Measurements from ENCODE around the gene KCNK3. TPM values are rescaled to one million over a fixed set of nuclear protein-coding genes. Genes with fewer than 3 reads are reported as not detected.
A peak's percentile ranks its signal among the peaks of the same experiment; 100 is the strongest.

KCNK3 gene
- total and polyA plus RNA-seq, 4 donors = 6.7 to 29.9 (median 20.0) TPM

- ATAC-seq (ENCODE audit: insufficient read depth, low FRiP score) = no peak
- Histone ChIP-seq H3K27me3 (ENCODE audit: control insufficient read depth in 3 of 3, insufficient read depth in 3 of 3, low read length in 2 of 3) (no peaks in the 10 kb centered on the region), H3K9me3 (ENCODE audit: control insufficient read depth in 4 of 4, insufficient read depth in 3 of 4, low read length in 3 of 4) (peaks cover 0 to 4% (median 0%) of the 10 kb centered on the region in 4 donors), H3K27ac (ENCODE audit: low read depth in 1 of 2, low read length in 1 of 2) (no peak overlapping the region), H3K9ac (ENCODE audit: insufficient read depth in 1 of 2, low read length in 2 of 2) (no peak overlapping the region), H3K4me1 (ENCODE audit: control insufficient read depth in 5 of 5, insufficient read depth in 5 of 5, low read length in 5 of 5) (no peaks in the 10 kb centered on the region), H3K36me3 (ENCODE audit: control insufficient read depth in 4 of 4, insufficient read depth in 4 of 4, low read length in 4 of 4) (no peaks in the 10 kb centered on the region), H3K4me3 (no peak overlapping the region)
- TF ChIP-seq, protein P1, sequence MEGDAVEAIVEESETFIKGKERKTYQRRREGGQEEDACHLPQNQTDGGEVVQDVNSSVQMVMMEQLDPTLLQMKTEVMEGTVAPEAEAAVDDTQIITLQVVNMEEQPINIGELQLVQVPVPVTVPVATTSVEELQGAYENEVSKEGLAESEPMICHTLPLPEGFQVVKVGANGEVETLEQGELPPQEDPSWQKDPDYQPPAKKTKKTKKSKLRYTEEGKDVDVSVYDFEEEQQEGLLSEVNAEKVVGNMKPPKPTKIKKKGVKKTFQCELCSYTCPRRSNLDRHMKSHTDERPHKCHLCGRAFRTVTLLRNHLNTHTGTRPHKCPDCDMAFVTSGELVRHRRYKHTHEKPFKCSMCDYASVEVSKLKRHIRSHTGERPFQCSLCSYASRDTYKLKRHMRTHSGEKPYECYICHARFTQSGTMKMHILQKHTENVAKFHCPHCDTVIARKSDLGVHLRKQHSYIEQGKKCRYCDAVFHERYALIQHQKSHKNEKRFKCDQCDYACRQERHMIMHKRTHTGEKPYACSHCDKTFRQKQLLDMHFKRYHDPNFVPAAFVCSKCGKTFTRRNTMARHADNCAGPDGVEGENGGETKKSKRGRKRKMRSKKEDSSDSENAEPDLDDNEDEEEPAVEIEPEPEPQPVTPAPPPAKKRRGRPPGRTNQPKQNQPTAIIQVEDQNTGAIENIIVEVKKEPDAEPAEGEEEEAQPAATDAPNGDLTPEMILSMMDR (IDR thresholded peaks at IDR 0.05; ENCODE audit: control extremely low read depth, extremely low read depth) = no peak
- no peak for DNase-seq
- WGBS, 2 donors = 87 to 90% methylated on average over 6 of the region's 6 CpGs
These were observed 16.8 kb upstream of the KCNK3 start for GRCh38 chr2:26675651-26676255.

DNA sequence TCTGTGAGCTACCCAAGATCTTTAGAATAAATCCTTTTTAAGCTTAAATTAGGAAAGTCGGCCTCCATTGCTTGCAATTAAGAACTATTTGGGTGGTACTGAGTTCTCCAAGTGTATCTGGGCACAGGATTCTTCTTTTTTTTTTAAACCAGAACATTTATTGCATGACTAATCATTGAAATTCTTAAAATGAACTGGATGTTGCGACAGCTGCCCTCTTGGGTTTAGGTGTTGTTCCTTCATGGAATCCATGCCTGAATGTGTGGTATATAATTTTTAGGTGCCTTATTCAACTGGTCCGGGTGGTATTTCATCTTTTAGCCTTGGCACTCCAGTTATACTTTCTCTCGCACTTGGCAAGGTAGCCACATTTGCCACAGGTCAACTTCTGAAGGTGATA is 14.5 kb upstream of the KCNK3 start:
- Histone ChIP-seq H3K4me1 (ENCODE audit: control insufficient read depth in 5 of 5, insufficient read depth in 5 of 5, low read length in 5 of 5) (peaks cover 0 to 9% (median 0%) of the 10 kb centered on the region in 5 donors), H3K36me3 (ENCODE audit: control insufficient read depth in 4 of 4, insufficient read depth in 4 of 4, low read length in 4 of 4) (no peaks in the 10 kb centered on the region), H3K4me3 (no peak overlapping the region), H3K27me3 (ENCODE audit: control insufficient read depth in 3 of 3, insufficient read depth in 3 of 3, low read length in 2 of 3) (no peaks in the 10 kb centered on the region), H3K9me3 (ENCODE audit: control insufficient read depth in 4 of 4, insufficient read depth in 3 of 4, low read length in 3 of 4) (peaks cover 0 to 4% (median 0%) of the 10 kb centered on the region in 4 donors), H3K27ac (ENCODE audit: low read depth in 1 of 2, low read length in 1 of 2) (no peak overlapping the region), H3K9ac (ENCODE audit: insufficient read depth in 1 of 2, low read length in 2 of 2) (no peak overlapping the region)
- ATAC-seq (ENCODE audit: insufficient read depth, low FRiP score) (no peak), DNase-seq (no peak)
- WGBS, 2 donors = 94% methylated on average over 4 of the region's 4 CpGs
- TF ChIP-seq, protein P1 (IDR thresholded peaks at IDR 0.05; ENCODE audit: control extremely low read depth, extremely low read depth) = no peak

DNA sequence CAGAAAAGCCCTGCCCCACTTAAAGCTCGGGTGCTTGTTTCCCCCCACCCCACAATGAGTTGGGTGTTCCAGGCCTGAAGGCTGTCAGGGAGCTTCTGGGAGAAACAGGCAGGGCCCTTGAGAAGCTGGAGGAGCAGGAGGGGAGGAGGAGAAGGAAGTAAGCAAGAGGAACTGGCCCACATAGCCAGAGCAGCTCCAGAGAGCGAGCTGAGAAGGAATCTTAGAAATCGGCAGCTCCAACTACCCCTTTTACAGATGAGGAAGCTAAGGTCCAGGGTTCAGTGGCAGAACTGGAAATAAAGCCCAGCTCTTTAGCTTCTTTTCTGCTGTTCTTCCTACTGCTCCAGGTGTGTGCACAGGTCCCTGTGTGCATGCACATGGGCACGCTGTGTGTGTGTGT is 12.7 kb upstream of the KCNK3 start:
- no peak overlapping the region for H3K27ac ChIP-seq (ENCODE audit: low read depth in 1 of 2, low read length in 1 of 2)
- no peaks in the 10 kb centered on the region for H3K27me3 ChIP-seq (ENCODE audit: control insufficient read depth in 3 of 3, insufficient read depth in 3 of 3, low read length in 2 of 3)
- 45 to 58% methylated on average over 4 of the region's 4 CpGs for WGBS, 2 donors
- no peaks in the 10 kb centered on the region for H3K36me3 ChIP-seq (ENCODE audit: control insufficient read depth in 4 of 4, insufficient read depth in 4 of 4, low read length in 4 of 4)
- ATAC-seq (ENCODE audit: insufficient read depth, low FRiP score) = no peak
- TF ChIP-seq, protein P1 (IDR thresholded peaks at IDR 0.05; ENCODE audit: control extremely low read depth, extremely low read depth) = no peak
- no peak overlapping the region for H3K4me3 ChIP-seq
- DNase-seq = no peak
- H3K4me1 ChIP-seq (ENCODE audit: control insufficient read depth in 5 of 5, insufficient read depth in 5 of 5, low read length in 5 of 5) = peaks cover 0 to 9% (median 0%) of the 10 kb centered on the region in 5 donors
- no peak overlapping the region for H3K9ac ChIP-seq (ENCODE audit: insufficient read depth in 1 of 2, low read length in 2 of 2)
- H3K9me3 ChIP-seq (ENCODE audit: control insufficient read depth in 4 of 4, insufficient read depth in 3 of 4, low read length in 3 of 4) = peaks cover 0 to 4% (median 0%) of the 10 kb centered on the region in 4 donors

GRCh38 chr2:26681656-26682055 is 10.9 kb upstream of the KCNK3 start:
- Histone ChIP-seq H3K4me3 (no peak overlapping the region), H3K9ac (ENCODE audit: insufficient read depth in 1 of 2, low read length in 2 of 2) (no peak overlapping the region), H3K4me1 (ENCODE audit: control insufficient read depth in 5 of 5, insufficient read depth in 5 of 5, low read length in 5 of 5) (peaks cover 0 to 16% (median 0%) of the 10 kb centered on the region in 5 donors), H3K9me3 (ENCODE audit: control insufficient read depth in 4 of 4, insufficient read depth in 3 of 4, low read length in 3 of 4) (peaks cover 0 to 4% (median 0%) of the 10 kb centered on the region in 4 donors), H3K27me3 (ENCODE audit: control insufficient read depth in 3 of 3, insufficient read depth in 3 of 3, low read length in 2 of 3) (no peaks in the 10 kb centered on the region), H3K36me3 (ENCODE audit: control insufficient read depth in 4 of 4, insufficient read depth in 4 of 4, low read length in 4 of 4) (no peaks in the 10 kb centered on the region), H3K27ac (ENCODE audit: low read depth in 1 of 2, low read length in 1 of 2) (no peak overlapping the region)
- DNase-seq (peak in 1 of 3 donors; percentile 1), ATAC-seq (ENCODE audit: insufficient read depth, low FRiP score) (no peak)
- TF ChIP-seq, protein P1 (IDR thresholded peaks at IDR 0.05; ENCODE audit: control extremely low read depth, extremely low read depth) = no peak
- WGBS, 2 donors = 74 to 79% methylated on average over 3 of the region's 3 CpGs

Measured in lung (tissue), 12 donors.